B cell (primary cell): ENCODE data around the gene SGCD. TPM values are rescaled to one million over a fixed set of nuclear protein-coding genes. Genes with fewer than 3 reads are reported as not detected.
"Not testable (repeated sequence)": the region's sequence is repeated elsewhere in the genome, so short reads cannot be mapped to it uniquely, and the experiment has no call there.

Experiments
- ATAC-seq: fragments of 200-7000 bp; cut with Tn5 transposase; one replicate; pipeline ENCODE4 v1.10.0; 2021; ENCODE audit warnings: low read depth, mild to moderate bottlenecking, moderate number of reproducible peaks, moderate library complexity
- CTCF ChIA-PET: fragments of 350-600 bp; sonication (Branson Sonifier 250); formaldehyde crosslinking; loops from one replicate; lab custom pipeline; 2021; ENCODE audit warnings: antibody characterized with exemption, inconsistent platforms; lab: Charles Lee
- POLR2A ChIA-PET: fragments of 350-600 bp; sonication (Branson Sonifier 250); formaldehyde crosslinking; loops from one replicate; lab custom pipeline; 2021; ENCODE audit warnings: antibody characterized with exemption; lab: Charles Lee
- DNase-seq: peaks from one replicate; pipeline ENCODE4 v3.0.0; 2013
- H2AFZ ChIP-seq: 2 replicates; pipeline ENCODE4 v1.6.1; 2012; ENCODE audit warnings: mild to moderate bottlenecking, low read depth, low read length; ENCODE audit not compliant: insufficient read depth, poor library complexity, severe bottlenecking
- H3K27ac ChIP-seq, 2 donors: 1 replicate in 1 of 2; 2 replicates in 1 of 2; pipeline ENCODE4 v1.5.1; 2012 to 2013; ENCODE audit warnings: low read length in 2 of 2, mild to moderate bottlenecking in 2 of 2, moderate library complexity in 1 of 2
- H3K27me3 ChIP-seq, 4 experiments: fragments of 200-600 bp in 1 of 4; sonication (generic) in 1 of 4; replicated peaks in 1 of 4; 1 replicate in 2 of 4; 2 replicates in 2 of 4; pipeline versions ENCODE4 v1.6.1 to v1.7.0; 2013 to 2016; ENCODE audit warnings: low read length in 3 of 4, mild to moderate bottlenecking in 2 of 4, mixed read lengths in 1 of 4, moderate library complexity in 1 of 4; ENCODE audit not compliant: insufficient read depth in 4 of 4, control insufficient read depth in 3 of 4; ENCODE audit errors: control extremely low read depth in 1 of 4
- H3K36me3 ChIP-seq, 2 experiments: replicated peaks in 1 of 2; 1 replicate in 1 of 2; 2 replicates in 1 of 2; pipeline versions ENCODE4 v1.6.1 to v1.7.1; 2013; ENCODE audit warnings: low read length in 1 of 2; ENCODE audit not compliant: insufficient read depth in 2 of 2, control insufficient read depth in 1 of 2; ENCODE audit errors: control extremely low read depth in 1 of 2, extremely low read depth in 1 of 2
- H3K4me1 ChIP-seq, 2 donors: fragments of 200-600 bp in 1 of 2; sonication (generic) in 1 of 2; 1 replicate in 1 of 2; 2 replicates in 1 of 2; pipeline versions ENCODE4 v1.5.1 to v1.6.1; 2013 to 2017; ENCODE audit warnings: low read length in 2 of 2; ENCODE audit not compliant: control insufficient read depth in 2 of 2, insufficient read depth in 2 of 2
- H3K4me2 ChIP-seq: replicated peaks from 2 replicates; pipeline ENCODE3; 2012; ENCODE audit warnings: mild to moderate bottlenecking, low read depth, low read length; ENCODE audit not compliant: poor library complexity, severe bottlenecking
- H3K4me3 ChIP-seq, 5 experiments: fragments of 200-600 bp in 1 of 5; sonication (generic) in 1 of 5; 1 replicate in 3 of 5; 2 replicates in 2 of 5; pipeline versions ENCODE4 v1.5.1 to v1.7.0; 2011 to 2016; ENCODE audit warnings: low read length in 4 of 5, mild to moderate bottlenecking in 4 of 5, low read depth in 2 of 5, control low read depth in 1 of 5, moderate library complexity in 1 of 5; ENCODE audit not compliant: insufficient read depth in 1 of 5; ENCODE audit errors: control extremely low read depth in 1 of 5, extremely low read depth in 1 of 5
- H3K79me2 ChIP-seq: fragments of 200-600 bp; sonication (generic); one replicate; pipeline ENCODE4 v1.6.0; 2016; ENCODE audit warnings: low read length; ENCODE audit not compliant: control insufficient read depth, insufficient read depth
- H3K9ac ChIP-seq: fragments of 200-600 bp; sonication (generic); 2 replicates; pipeline ENCODE4 v1.6.1; 2017; ENCODE audit warnings: mild to moderate bottlenecking, low read length, moderate library complexity
- H3K9me3 ChIP-seq, 3 donors: one replicate each; pipeline versions ENCODE4 v1.6.1 to v1.7.1; 2013; ENCODE audit warnings: low read length in 2 of 3; ENCODE audit not compliant: control insufficient read depth in 2 of 3, insufficient read depth in 1 of 3; ENCODE audit errors: control extremely low read depth in 1 of 3
- H4K20me1 ChIP-seq: 2 replicates; pipeline ENCODE4 v1.6.0; 2012; ENCODE audit warnings: mild to moderate bottlenecking, low read length; ENCODE audit not compliant: insufficient read depth, control insufficient read depth, poor library complexity, severe bottlenecking
- H3K27ac Mint-ChIP-seq: one replicate; pipeline ENCODE4 v1.8.0; 2021; ENCODE audit warnings: mixed read lengths
- H3K27me3 Mint-ChIP-seq: one replicate; pipeline ENCODE4 v1.8.0; 2021; ENCODE audit warnings: mixed read lengths
- H3K4me1 Mint-ChIP-seq: one replicate; pipeline ENCODE4 v1.8.0; 2021; ENCODE audit warnings: mixed read lengths
- H3K4me3 Mint-ChIP-seq: one replicate; pipeline ENCODE4 v1.8.0; 2021; ENCODE audit warnings: mixed read lengths
- H3K9me3 Mint-ChIP-seq: one replicate; pipeline ENCODE4 v1.8.0; 2022; ENCODE audit warnings: mixed read lengths; ENCODE audit not compliant: insufficient read depth
- EZH2 ChIP-seq: IDR thresholded peaks from 2 replicates; pipeline ENCODE4 v1.6.1; 2012; ENCODE audit warnings: borderline replicate concordance, low read depth, mild to moderate bottlenecking, moderate library complexity, low read length; ENCODE audit not compliant: insufficient read depth, poor library complexity, severe bottlenecking
- WGBS: methylation state at CpG from one replicate; pipeline ENCODE4 v1.1.5; 2013; ENCODE audit warnings: missing lambda C conversion rate; ENCODE audit not compliant: insufficient coverage; 5-methylcytosine and 5-hydroxymethylcytosine counted together
- intact Hi-C: fragments of 100-400 bp; cut with micrococcal nuclease; formaldehyde crosslinking; loops from one replicate; pipeline ENCODE4 v1.10.0; 2022
- polyA plus RNA-seq: library from polyadenylated mRNA; depleted of rRNA; stranded (reverse); fragments of >200 nt; gene quantifications from 2 replicates; pipeline ENCODE4 v1.2.3, GENCODE V29; 2012
- total RNA-seq, 2 donors: library from RNA; stranded (reverse); fragments of 120-200 nt in 1 of 2; gene quantifications; 1 replicate in 1 of 2; 2 replicates in 1 of 2; pipeline versions ENCODE4 v1.2.3 to v1.2.4, GENCODE V29; 2013 to 2022
- TF ChIP-seq, protein P1 (sequence below): fragments of 200-600 bp; IDR thresholded peaks from one replicate; pipeline ENCODE4 v1.8.0; 2022; ENCODE audit warnings: antibody characterized with exemption, mild to moderate bottlenecking

The SGCD gene
- total and polyA plus RNA-seq, 2 donors (not counting 1 experiment from before 2014, with no cell fraction given) = not detected

DNA sequence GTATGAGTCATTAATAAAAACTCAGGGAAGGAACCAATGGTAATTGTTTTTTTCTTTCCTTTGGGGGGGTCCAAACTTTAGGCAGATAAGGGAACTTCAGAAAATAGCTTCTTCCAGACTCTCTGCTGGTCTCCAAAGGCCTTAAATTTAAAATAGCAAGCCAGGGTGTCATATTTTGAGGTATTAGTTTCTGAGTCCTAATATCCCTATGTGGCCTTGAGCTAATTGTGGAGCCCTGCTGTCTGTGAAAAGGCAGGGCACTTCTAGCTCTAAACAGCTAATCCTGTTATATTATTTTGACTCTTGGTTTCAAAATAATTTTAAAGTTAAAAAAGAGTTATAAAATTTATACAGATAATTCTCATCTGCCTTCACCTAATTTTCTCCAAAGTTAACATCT, 327.5 kb downstream of the SGCD start:
- intact Hi-C loops = no loop called here
- no peak overlapping the region for H3K9ac ChIP-seq
- ATAC-seq = no peak

GRCh38 chr5:156655732-156656131, 328.8 kb downstream of the SGCD start:
- no peaks in the 10 kb centered on the region for H3K27me3 ChIP-seq
- no peak overlapping the region for H3K4me2 ChIP-seq
- Mint-ChIP-seq H3K4me3 (no peak overlapping the region), H3K27me3 (no peaks in the 10 kb centered on the region), H3K4me1 (no peaks in the 10 kb centered on the region), H3K27ac (no peak overlapping the region), H3K9me3 (no peaks in the 10 kb centered on the region)
- no CpG with 5 or more reads among the region's 4 CpGs for WGBS
- DNase-seq (no peak), ATAC-seq (no peak)
- H3K9me3 ChIP-seq = no peaks in the 10 kb centered on the region
- TF ChIP-seq EZH2 = no peak
- H2AFZ ChIP-seq = no peak overlapping the region
- H3K36me3 ChIP-seq = no peaks in the 10 kb centered on the region
- intact Hi-C loops = no loop called here
- no peaks in the 10 kb centered on the region for H4K20me1 ChIP-seq
- H3K27ac ChIP-seq = no peak overlapping the region
- no peak overlapping the region for H3K4me3 ChIP-seq
- CTCF ChIA-PET = no interaction called here
- no peaks in the 10 kb centered on the region for H3K4me1 ChIP-seq
- POLR2A ChIA-PET = no interaction called here
- no peak overlapping the region for H3K9ac ChIP-seq
- no peaks in the 10 kb centered on the region for H3K79me2 ChIP-seq

More for the DNA sequence above, 327.5 kb downstream of the SGCD start:
- no peaks in the 10 kb centered on the region for H3K4me1 Mint-ChIP-seq
- TF ChIP-seq EZH2 = no peak
- TF ChIP-seq, protein P1, sequence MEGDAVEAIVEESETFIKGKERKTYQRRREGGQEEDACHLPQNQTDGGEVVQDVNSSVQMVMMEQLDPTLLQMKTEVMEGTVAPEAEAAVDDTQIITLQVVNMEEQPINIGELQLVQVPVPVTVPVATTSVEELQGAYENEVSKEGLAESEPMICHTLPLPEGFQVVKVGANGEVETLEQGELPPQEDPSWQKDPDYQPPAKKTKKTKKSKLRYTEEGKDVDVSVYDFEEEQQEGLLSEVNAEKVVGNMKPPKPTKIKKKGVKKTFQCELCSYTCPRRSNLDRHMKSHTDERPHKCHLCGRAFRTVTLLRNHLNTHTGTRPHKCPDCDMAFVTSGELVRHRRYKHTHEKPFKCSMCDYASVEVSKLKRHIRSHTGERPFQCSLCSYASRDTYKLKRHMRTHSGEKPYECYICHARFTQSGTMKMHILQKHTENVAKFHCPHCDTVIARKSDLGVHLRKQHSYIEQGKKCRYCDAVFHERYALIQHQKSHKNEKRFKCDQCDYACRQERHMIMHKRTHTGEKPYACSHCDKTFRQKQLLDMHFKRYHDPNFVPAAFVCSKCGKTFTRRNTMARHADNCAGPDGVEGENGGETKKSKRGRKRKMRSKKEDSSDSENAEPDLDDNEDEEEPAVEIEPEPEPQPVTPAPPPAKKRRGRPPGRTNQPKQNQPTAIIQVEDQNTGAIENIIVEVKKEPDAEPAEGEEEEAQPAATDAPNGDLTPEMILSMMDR = no peak
- Histone ChIP-seq H3K4me3 (no peak overlapping the region), H3K9me3 (no peaks in the 10 kb centered on the region), H3K27ac (no peak overlapping the region), H3K4me2 (no peak overlapping the region), H2AFZ (no peak overlapping the region), H3K36me3 (no peaks in the 10 kb centered on the region), H3K27me3 (no peaks in the 10 kb centered on the region), H3K4me1 (no peaks in the 10 kb centered on the region), H4K20me1 (no peaks in the 10 kb centered on the region), H3K79me2 (no peaks in the 10 kb centered on the region)
- CTCF ChIA-PET = no interaction called here
- H3K4me3 Mint-ChIP-seq = no peak overlapping the region
- no peaks in the 10 kb centered on the region for H3K27me3 Mint-ChIP-seq
- DNase-seq = no peak
- H3K9me3 Mint-ChIP-seq = no peaks in the 10 kb centered on the region
- POLR2A ChIA-PET = no interaction called here
- H3K27ac Mint-ChIP-seq = no peak overlapping the region

DNA sequence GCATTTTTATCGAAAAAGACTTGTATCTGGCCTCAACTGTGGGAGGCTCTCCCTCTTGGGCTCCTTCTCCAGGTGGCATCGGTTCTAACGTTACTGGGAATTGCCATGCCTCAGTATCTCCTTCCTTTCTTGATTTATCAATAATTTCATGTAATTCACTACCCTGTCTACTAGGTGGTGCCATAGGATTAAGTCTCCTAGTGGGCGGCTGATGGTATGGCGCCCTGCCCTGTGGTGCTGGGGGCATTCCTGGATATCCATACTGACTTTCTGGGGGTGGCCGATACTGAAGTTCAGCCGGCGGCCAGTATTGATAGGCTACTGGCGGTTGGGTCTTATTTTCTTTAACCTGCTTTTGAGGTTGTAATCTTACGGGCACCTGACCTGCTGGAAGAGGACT, 337.9 kb downstream of the SGCD start:
- H3K27me3 ChIP-seq, H3K36me3 ChIP-seq, H3K4me3 ChIP-seq, H3K9me3 ChIP-seq, H3K27me3 Mint-ChIP-seq, H3K9ac ChIP-seq, CTCF ChIA-PET, DNase-seq, intact Hi-C loops, H3K4me1 Mint-ChIP-seq, ATAC-seq, H3K27ac ChIP-seq, H3K9me3 Mint-ChIP-seq, POLR2A ChIA-PET, H2AFZ ChIP-seq, H3K4me2 ChIP-seq, H3K4me3 Mint-ChIP-seq, H4K20me1 ChIP-seq, H3K79me2 ChIP-seq, H3K27ac Mint-ChIP-seq, H3K4me1 ChIP-seq: not testable (repeated sequence)
- WGBS = 90% methylated on average over 2 of the region's 10 CpGs
